Measurements from ENCODE around the gene CUEDC1.
A peak's percentile ranks its signal among the peaks of the same experiment; 100 is the strongest.

CUEDC1 gene

DNA sequence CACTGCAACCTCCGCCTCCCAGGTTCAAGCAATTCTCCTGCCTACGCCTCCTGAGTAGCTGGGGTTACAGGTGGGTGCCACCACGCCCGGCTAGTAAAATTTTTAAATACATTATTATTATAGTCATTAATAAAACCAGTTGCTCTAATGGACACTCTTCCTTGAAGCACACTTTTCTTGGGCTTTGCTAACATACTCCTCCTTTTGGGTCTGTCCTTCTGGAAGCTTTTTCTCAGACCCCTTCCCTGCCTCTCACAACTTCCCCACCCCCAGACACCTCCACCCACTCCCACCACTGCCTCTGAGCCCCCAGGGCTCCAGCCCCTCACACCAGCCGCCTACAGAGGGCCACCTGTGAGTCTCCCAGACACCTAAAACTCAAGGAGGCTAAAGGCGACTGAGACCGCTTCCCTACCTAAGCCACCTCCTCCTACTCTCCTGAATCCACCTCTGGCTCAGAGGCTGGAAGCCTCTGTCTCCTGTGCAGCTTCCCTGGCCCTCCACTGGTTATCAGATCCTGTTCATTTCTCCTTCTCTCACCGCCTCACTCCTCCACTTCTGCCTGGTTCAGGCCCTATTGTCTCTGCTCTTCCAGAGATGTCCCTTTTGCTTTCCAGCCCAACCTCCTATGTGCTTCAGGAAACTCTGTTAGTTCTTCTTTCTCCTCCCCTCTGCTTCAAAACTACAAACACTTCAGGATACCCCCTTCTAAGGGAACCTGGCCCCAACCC lies 2.1 kb upstream of the CUEDC1 start:
- peak overlapping the region; percentile 50 for H3K4me3 Mint-ChIP-seq
- peaks cover 58% of the 10 kb centered on the region for H3K4me1 Mint-ChIP-seq
- peaks cover 19% of the 10 kb centered on the region for H3K27me3 Mint-ChIP-seq (ENCODE audit: low read depth, poor library complexity)
- TF ChIP-seq, protein P1, sequence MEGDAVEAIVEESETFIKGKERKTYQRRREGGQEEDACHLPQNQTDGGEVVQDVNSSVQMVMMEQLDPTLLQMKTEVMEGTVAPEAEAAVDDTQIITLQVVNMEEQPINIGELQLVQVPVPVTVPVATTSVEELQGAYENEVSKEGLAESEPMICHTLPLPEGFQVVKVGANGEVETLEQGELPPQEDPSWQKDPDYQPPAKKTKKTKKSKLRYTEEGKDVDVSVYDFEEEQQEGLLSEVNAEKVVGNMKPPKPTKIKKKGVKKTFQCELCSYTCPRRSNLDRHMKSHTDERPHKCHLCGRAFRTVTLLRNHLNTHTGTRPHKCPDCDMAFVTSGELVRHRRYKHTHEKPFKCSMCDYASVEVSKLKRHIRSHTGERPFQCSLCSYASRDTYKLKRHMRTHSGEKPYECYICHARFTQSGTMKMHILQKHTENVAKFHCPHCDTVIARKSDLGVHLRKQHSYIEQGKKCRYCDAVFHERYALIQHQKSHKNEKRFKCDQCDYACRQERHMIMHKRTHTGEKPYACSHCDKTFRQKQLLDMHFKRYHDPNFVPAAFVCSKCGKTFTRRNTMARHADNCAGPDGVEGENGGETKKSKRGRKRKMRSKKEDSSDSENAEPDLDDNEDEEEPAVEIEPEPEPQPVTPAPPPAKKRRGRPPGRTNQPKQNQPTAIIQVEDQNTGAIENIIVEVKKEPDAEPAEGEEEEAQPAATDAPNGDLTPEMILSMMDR (IDR thresholded peaks at IDR 0.05) = no peak
- H3K36me3 Mint-ChIP-seq (ENCODE audit: low read depth) = no peaks in the 10 kb centered on the region
- H3K9me3 Mint-ChIP-seq = no peaks in the 10 kb centered on the region
- no peak for DNase-seq
- H3K27ac Mint-ChIP-seq = no peak overlapping the region

DNA sequence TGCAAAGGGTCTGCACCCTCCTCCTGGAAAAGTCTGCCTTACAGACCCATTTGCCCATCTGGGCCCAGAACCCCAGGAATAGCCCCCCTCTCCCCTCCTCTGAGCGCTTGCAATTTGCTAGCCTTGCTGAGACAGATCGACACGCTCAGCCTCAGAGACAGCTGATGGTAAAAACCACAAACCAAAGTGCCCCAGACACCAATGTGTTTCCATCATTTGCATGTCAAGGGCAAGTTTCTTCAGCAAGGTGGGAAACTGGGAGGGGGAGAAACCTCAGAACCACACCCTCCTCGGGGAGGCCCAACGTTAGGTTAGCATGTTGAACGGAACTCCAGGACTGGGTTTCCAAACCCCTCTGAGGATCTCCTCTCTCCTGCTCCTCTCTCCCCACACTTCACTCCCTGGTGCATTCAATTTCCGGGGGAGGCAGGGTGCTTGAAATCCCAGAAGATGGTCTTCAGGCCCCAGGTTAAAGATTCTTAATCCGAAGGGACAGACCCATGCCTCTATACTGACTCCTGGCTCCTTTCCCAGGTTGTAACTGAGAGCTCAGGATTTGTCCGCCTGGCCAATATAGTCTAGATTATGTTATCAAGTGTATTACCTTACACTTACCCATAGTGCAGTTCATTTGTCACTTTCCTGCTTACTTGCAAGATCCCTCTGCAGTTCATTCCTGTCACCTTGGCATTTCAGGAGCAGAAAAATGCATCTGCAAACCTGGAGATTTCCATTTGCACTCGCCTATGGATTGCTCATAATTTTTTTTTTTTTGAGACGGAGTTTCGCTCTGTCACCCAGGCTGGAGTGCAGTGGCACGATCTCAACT lies 1.3 kb upstream of the CUEDC1 start:
- Mint-ChIP-seq H3K9me3 (no peaks in the 10 kb centered on the region), H3K27ac (no peak overlapping the region), H3K4me1 (peaks cover 59% of the 10 kb centered on the region), H3K4me3 (peak overlapping the region; percentile 80), H3K36me3 (ENCODE audit: low read depth) (no peaks in the 10 kb centered on the region), H3K27me3 (ENCODE audit: low read depth, poor library complexity) (peaks cover 19% of the 10 kb centered on the region)
- TF ChIP-seq, protein P1 (IDR thresholded peaks at IDR 0.05) = no peak
- DNase-seq = no peak

DNA sequence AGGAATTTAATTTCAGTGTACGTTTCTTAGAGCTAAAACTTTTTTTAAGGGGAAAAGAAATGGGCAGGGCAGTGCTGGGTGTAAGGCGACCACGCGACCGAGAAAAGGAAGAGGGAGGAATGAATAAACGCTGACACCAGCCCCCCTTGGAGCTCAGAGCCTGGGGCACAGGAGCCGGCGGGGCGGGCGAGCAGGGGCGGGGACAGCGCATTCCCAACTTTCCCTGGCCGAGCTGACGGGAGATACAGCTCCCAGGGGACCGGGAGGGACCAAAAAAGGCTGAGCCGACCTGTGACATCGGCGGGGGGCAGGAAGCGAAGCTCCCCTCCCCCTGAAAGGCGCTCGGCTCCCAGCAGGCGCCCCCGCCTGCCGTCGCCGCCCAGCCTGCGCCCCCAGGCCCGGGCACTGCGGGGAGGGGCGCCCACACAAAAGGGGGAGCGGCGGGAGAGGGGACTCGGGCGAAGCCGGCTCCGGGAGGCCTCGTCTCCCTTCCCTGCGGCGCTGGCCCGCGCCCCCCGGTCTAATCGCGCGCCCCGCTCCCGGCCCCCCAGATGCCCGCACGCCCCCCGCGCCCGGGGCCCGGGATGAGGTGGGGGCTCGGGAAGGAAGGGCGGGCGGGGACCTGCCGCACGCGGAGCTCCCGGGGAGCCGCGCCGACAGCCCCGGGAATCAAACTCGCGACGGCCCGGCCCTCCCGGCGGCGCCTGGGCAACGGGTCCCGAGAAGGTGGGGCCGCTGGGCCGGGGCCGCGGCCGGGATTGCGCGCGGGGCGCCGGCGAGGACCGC lies 622 bp downstream of the CUEDC1 start:
- DNase-seq = peak; percentile 86
- Mint-ChIP-seq H3K9me3 (no peaks in the 10 kb centered on the region), H3K4me3 (peak overlapping the region; percentile 89), H3K27ac (peak overlapping the region; percentile 90), H3K36me3 (ENCODE audit: low read depth) (no peaks in the 10 kb centered on the region), H3K4me1 (peaks cover 76% of the 10 kb centered on the region), H3K27me3 (ENCODE audit: low read depth, poor library complexity) (peaks cover 19% of the 10 kb centered on the region)
- TF ChIP-seq, protein P1 (IDR thresholded peaks at IDR 0.05) = no peak

DNA sequence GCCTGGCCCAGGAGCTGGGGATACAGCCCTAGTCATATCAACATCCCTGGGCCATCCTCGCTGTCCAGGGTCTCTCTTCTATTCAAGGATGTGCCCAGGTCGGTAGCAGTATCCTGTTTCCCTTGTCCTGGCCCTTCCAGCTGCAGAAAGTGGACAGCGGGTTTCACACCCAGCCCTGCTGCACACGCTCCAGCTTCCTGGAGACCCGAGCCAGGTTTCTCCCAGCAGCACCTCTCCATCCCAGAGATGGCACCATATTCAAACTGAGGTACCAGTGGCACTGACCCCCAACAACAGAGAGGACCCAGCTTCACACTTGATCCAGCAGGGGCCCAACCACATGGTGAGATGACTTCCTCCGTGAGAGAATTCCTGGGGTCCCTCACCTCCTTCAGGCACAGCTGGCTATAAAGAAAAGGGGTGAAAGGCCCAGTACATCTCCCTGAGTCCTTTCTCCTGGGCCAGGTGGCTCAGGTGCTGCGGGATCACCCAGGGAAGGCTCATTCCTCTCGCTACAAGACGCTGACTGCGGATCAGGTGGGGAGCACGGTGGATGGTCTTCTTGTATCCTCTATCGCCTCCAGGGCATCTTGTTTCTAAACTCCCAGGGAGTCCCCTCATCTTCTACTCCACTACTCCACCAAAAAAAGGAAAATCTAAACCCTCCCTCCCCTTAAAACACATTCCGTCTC lies 1.4 kb downstream of the CUEDC1 start:
- no peak for DNase-seq
- Mint-ChIP-seq H3K27me3 (ENCODE audit: low read depth, poor library complexity) (peaks cover 15% of the 10 kb centered on the region), H3K27ac (peak overlapping the region; percentile 90), H3K9me3 (no peaks in the 10 kb centered on the region), H3K4me1 (peaks cover 76% of the 10 kb centered on the region), H3K4me3 (peak overlapping the region; percentile 89), H3K36me3 (ENCODE audit: low read depth) (no peaks in the 10 kb centered on the region)
- TF ChIP-seq, protein P1 (IDR thresholded peaks at IDR 0.05) = no peak

DNA sequence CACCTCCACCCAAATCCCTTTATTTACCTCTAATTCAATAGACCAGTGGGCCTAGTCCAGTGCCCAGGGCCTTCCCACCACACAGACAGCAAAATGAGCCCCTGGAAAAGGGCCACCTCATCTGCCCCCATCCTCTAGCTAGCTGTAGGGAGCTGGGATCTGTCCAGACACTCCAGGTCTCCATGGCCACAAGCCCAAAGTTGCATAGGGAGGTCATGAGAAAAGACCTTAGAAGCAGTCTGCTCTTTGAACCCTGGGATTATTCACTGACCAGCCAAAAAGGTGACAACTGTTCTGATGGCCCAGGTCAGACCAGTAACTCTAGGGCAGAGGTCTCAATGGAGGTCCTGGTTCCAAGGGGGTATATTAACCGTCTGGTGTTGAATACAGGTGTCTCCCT lies 2.0 kb downstream of the CUEDC1 start:
- Mint-ChIP-seq H3K4me3 (peak overlapping the region; percentile 89), H3K36me3 (ENCODE audit: low read depth) (no peaks in the 10 kb centered on the region), H3K9me3 (no peaks in the 10 kb centered on the region), H3K27me3 (ENCODE audit: low read depth, poor library complexity) (peaks cover 15% of the 10 kb centered on the region), H3K27ac (no peak overlapping the region), H3K4me1 (peaks cover 82% of the 10 kb centered on the region)
- no peak for DNase-seq
- TF ChIP-seq, protein P1 (IDR thresholded peaks at IDR 0.05) = no peak
